HepG2 (cell line): ENCODE data around the gene UFSP2. TPM values are rescaled to one million over a fixed set of nuclear protein-coding genes. Genes with fewer than 3 reads are reported as not detected.
A peak's percentile ranks its signal among the peaks of the same experiment; 100 is the strongest.

Experiments used
- ELF3 ChIP-seq: IDR thresholded peaks from 2 replicates; pipeline ENCODE4 v1.6.1; 2016; ENCODE audit warnings: missing genetic modification reagents, missing compliant biosample characterization
- ETV5 ChIP-seq: IDR thresholded peaks from 2 replicates; pipeline ENCODE4 v1.6.1; 2018; ENCODE audit warnings: missing biosample characterization, missing genetic modification reagents, inconsistent platforms, borderline replicate concordance
- ISL2 ChIP-seq: sonication (generic); formaldehyde crosslinking; IDR thresholded peaks from 2 replicates; pipeline ENCODE4 v1.5.0; 2020; ENCODE audit warnings: missing genetic modification reagents
- KDM5A ChIP-seq: fragments of 200-600 bp; sonication (generic); IDR thresholded peaks from 2 replicates; pipeline ENCODE4 v1.7.0; 2018; ENCODE audit warnings: antibody characterized with exemption, mild to moderate bottlenecking, low read length, borderline replicate concordance
- MLLT10 ChIP-seq: sonication (generic); formaldehyde crosslinking; IDR thresholded peaks from 2 replicates; pipeline ENCODE4 v1.4.0; 2020; ENCODE audit warnings: missing genetic modification reagents
- RARA ChIP-seq: IDR thresholded peaks from 2 replicates; pipeline ENCODE4 v1.6.1; 2016; ENCODE audit warnings: missing genetic modification reagents, missing compliant biosample characterization
- ZBTB7B ChIP-seq: sonication (generic); formaldehyde crosslinking; IDR thresholded peaks from 2 replicates; pipeline ENCODE4 v1.4.0; 2020; ENCODE audit warnings: missing genetic modification reagents
- ZIK1 ChIP-seq: sonication (generic); formaldehyde crosslinking; IDR thresholded peaks from 2 replicates; pipeline ENCODE4 v1.5.0; 2020; ENCODE audit warnings: mild to moderate bottlenecking, low read depth, missing genetic modification reagents, borderline replicate concordance
- ZKSCAN8 ChIP-seq: IDR thresholded peaks from 2 replicates; pipeline ENCODE4 v1.6.1; 2016; ENCODE audit warnings: borderline replicate concordance, missing genetic modification reagents, missing compliant biosample characterization
- ZMYM3 ChIP-seq: sonication (generic); formaldehyde crosslinking; IDR thresholded peaks from 2 replicates; pipeline ENCODE4 v1.5.1; 2020; ENCODE audit warnings: mild to moderate bottlenecking, missing genetic modification reagents
- ZNF484 ChIP-seq: sonication (generic); formaldehyde crosslinking; IDR thresholded peaks from 2 replicates; pipeline ENCODE4 v1.5.1; 2020; ENCODE audit warnings: mild to moderate bottlenecking, low read depth, missing genetic modification reagents, borderline replicate concordance
- ZNF710 ChIP-seq: sonication (generic); formaldehyde crosslinking; IDR thresholded peaks from 2 replicates; pipeline ENCODE4 v1.5.0; 2020; ENCODE audit warnings: mild to moderate bottlenecking, missing genetic modification reagents, borderline replicate concordance
- ZNF746 ChIP-seq: sonication (generic); formaldehyde crosslinking; IDR thresholded peaks from 2 replicates; pipeline ENCODE4 v1.8.0; 2022; ENCODE audit warnings: mild to moderate bottlenecking, missing genetic modification reagents
- ZNF782 ChIP-seq: sonication (generic); formaldehyde crosslinking; IDR thresholded peaks from 2 replicates; pipeline ENCODE4 v1.4.0; 2020; ENCODE audit warnings: missing genetic modification reagents, mild to moderate bottlenecking, borderline replicate concordance
- polyA plus RNA-seq, 8 experiments: library from polyadenylated mRNA; depleted of rRNA in 3 of 8; stranded (reverse) in 7 of 8; unstranded in 1 of 8; fragments of >200 nt; fragmentation: Illumina TruSeq in 4 of 8; extraction: Trizol in 4 of 8; gene quantifications; 2 replicates each; pipeline versions ENCODE4 v1.2.1 to v1.2.3, GENCODE V29; 2011 to 2016; ENCODE audit warnings: low read depth in 4 of 8, missing spikeins in 1 of 8, mixed read lengths in 1 of 8; ENCODE audit not compliant: insufficient read depth in 1 of 8
- total RNA-seq, 5 experiments: library from RNA; depleted of rRNA; stranded (reverse); fragments of >200 nt; fragmentation: Illumina TruSeq; extraction: Trizol; gene quantifications; 2 replicates each; pipeline ENCODE4 v1.2.3, GENCODE V29; 2016; ENCODE audit warnings: low read depth in 1 of 5
- TF ChIP-seq, protein P1 (sequence below): sonication (generic); formaldehyde crosslinking; conservative IDR thresholded peaks from 2 replicates; pipeline ENCODE4 v1.4.0; 2020; ENCODE audit warnings: missing genetic modification reagents
- TF ChIP-seq, protein P2 (sequence below): sonication (generic); formaldehyde crosslinking; conservative IDR thresholded peaks from 2 replicates; pipeline ENCODE4 v1.4.0; 2020; ENCODE audit warnings: missing genetic modification reagents
- TF ChIP-seq, protein P3 (sequence below): sonication (generic); formaldehyde crosslinking; IDR thresholded peaks from 2 replicates; pipeline ENCODE4 v1.8.0; 2022; ENCODE audit warnings: missing genetic modification reagents, mild to moderate bottlenecking, moderate library complexity, borderline replicate concordance
- TF ChIP-seq, protein P4 (sequence below): sonication (generic); formaldehyde crosslinking; IDR thresholded peaks from 2 replicates; pipeline ENCODE4 v1.4.0; 2020; ENCODE audit warnings: missing genetic modification reagents, mild to moderate bottlenecking, borderline replicate concordance

UFSP2 gene
- total and polyA plus RNA-seq, 2 of the 13 experiments (the other 11 are each of a cell fraction or from before 2014, with no cell fraction given) = 24.1 to 32.3 TPM

DNA sequence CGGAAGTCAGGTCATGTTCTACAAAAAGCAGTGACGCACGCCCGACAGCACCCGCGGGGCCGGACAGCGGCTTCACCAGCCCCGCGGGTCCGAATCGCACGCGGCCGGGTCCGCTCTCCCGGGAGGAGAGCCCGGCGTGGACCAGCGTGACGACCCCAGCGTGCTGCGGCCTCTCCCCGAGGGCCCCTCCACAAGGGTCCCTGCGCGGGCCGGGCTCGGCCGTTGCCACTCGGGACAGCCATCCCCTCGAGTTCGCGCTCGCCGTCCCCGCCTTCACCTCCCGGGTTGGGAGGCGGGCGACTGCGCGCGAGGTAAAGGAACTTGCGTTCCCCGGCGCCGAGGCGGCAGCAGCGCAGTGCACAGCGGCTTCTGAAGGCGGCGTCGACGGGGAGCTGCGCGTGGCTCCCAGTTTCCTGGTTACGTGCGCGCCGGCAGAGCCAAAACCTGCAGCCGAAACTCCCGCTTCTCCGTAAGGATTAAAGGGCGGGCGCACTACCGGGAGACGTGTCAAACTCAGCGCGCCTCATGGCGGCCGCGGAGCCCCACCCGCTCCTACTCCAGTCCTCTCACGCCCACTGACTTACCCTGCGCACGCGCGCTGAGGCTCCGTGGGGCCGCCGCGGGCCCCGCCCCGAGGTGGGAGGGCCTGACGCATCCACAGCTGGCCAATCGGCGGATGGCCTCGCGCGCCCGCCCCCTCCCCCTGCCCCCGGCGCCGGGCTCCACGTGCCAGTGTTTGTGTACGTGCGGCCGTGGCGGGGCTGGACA is 29.6 kb downstream of the UFSP2 start (continued):
- TF ChIP-seq, protein P1, sequence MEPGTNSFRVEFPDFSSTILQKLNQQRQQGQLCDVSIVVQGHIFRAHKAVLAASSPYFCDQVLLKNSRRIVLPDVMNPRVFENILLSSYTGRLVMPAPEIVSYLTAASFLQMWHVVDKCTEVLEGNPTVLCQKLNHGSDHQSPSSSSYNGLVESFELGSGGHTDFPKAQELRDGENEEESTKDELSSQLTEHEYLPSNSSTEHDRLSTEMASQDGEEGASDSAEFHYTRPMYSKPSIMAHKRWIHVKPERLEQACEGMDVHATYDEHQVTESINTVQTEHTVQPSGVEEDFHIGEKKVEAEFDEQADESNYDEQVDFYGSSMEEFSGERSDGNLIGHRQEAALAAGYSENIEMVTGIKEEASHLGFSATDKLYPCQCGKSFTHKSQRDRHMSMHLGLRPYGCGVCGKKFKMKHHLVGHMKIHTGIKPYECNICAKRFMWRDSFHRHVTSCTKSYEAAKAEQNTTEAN (CRISPR knock-in tag) = peak; percentile 86
- TF ChIP-seq ZNF710 (CRISPR knock-in tag) = 0 out of 2 replicates have a peak, but pooled peaks have one; percentile 71
- TF ChIP-seq ZNF746 (CRISPR knock-in tag) = peak; percentile 81
- peak; percentile 85 for TF ChIP-seq ISL2 (CRISPR knock-in tag)
- no peak; the same call in 1 of the 2 replicates for TF ChIP-seq ZKSCAN8
- TF ChIP-seq ZIK1 (CRISPR knock-in tag) = peak; percentile 96
- TF ChIP-seq ZNF484 (CRISPR knock-in tag) = peak; percentile 77; the same call in 1 of the 2 replicates
- TF ChIP-seq RARA (CRISPR knock-in tag) = peak; percentile 58; the same call in 1 of the 2 replicates
- TF ChIP-seq ELF3 (CRISPR knock-in tag) = peak; percentile 86
- TF ChIP-seq, protein P2, sequence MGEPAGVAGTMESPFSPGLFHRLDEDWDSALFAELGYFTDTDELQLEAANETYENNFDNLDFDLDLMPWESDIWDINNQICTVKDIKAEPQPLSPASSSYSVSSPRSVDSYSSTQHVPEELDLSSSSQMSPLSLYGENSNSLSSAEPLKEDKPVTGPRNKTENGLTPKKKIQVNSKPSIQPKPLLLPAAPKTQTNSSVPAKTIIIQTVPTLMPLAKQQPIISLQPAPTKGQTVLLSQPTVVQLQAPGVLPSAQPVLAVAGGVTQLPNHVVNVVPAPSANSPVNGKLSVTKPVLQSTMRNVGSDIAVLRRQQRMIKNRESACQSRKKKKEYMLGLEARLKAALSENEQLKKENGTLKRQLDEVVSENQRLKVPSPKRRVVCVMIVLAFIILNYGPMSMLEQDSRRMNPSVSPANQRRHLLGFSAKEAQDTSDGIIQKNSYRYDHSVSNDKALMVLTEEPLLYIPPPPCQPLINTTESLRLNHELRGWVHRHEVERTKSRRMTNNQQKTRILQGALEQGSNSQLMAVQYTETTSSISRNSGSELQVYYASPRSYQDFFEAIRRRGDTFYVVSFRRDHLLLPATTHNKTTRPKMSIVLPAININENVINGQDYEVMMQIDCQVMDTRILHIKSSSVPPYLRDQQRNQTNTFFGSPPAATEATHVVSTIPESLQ (CRISPR knock-in tag) = no peak
- TF ChIP-seq ZNF782 (CRISPR knock-in tag) = peak; percentile 85; the same call in 1 of the 2 replicates
- no peak; the same call in 1 of the 2 replicates for TF ChIP-seq KDM5A
- no peak for TF ChIP-seq MLLT10 (CRISPR knock-in tag)
- TF ChIP-seq ETV5 (CRISPR knock-in tag) = peak; percentile 70
- TF ChIP-seq ZMYM3 (CRISPR knock-in tag) = peak; percentile 57; the same call in 1 of the 2 replicates
- TF ChIP-seq, protein P3, sequence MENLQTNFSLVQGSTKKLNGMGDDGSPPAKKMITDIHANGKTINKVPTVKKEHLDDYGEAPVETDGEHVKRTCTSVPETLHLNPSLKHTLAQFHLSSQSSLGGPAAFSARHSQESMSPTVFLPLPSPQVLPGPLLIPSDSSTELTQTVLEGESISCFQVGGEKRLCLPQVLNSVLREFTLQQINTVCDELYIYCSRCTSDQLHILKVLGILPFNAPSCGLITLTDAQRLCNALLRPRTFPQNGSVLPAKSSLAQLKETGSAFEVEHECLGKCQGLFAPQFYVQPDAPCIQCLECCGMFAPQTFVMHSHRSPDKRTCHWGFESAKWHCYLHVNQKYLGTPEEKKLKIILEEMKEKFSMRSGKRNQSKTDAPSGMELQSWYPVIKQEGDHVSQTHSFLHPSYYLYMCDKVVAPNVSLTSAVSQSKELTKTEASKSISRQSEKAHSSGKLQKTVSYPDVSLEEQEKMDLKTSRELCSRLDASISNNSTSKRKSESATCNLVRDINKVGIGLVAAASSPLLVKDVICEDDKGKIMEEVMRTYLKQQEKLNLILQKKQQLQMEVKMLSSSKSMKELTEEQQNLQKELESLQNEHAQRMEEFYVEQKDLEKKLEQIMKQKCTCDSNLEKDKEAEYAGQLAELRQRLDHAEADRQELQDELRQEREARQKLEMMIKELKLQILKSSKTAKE = no peak; the same call in 1 of the 2 replicates
- TF ChIP-seq, protein P4, sequence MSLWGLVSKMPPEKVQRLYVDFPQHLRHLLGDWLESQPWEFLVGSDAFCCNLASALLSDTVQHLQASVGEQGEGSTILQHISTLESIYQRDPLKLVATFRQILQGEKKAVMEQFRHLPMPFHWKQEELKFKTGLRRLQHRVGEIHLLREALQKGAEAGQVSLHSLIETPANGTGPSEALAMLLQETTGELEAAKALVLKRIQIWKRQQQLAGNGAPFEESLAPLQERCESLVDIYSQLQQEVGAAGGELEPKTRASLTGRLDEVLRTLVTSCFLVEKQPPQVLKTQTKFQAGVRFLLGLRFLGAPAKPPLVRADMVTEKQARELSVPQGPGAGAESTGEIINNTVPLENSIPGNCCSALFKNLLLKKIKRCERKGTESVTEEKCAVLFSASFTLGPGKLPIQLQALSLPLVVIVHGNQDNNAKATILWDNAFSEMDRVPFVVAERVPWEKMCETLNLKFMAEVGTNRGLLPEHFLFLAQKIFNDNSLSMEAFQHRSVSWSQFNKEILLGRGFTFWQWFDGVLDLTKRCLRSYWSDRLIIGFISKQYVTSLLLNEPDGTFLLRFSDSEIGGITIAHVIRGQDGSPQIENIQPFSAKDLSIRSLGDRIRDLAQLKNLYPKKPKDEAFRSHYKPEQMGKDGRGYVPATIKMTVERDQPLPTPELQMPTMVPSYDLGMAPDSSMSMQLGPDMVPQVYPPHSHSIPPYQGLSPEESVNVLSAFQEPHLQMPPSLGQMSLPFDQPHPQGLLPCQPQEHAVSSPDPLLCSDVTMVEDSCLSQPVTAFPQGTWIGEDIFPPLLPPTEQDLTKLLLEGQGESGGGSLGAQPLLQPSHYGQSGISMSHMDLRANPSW (CRISPR knock-in tag) = peak; percentile 79; the same call in 1 of the 2 replicates
- TF ChIP-seq ZBTB7B (CRISPR knock-in tag) = peak; percentile 82
